ENCODE measurements around the gene THRB. TPM values are rescaled to one million over a fixed set of nuclear protein-coding genes. Genes with fewer than 3 reads are reported as not detected.

THRB gene
- polyA plus RNA-seq, 1 of the 3 experiments (the other 2 are of a cell fraction) = 0.02 TPM

- Histone ChIP-seq H3K4me2 (no peak overlapping the region), H3K36me3 (replicated peaks in 1 of 2; ENCODE audit: control insufficient read depth in 1 of 2, insufficient read depth in 2 of 2, low read length in 1 of 2) (no peaks in the 10 kb centered on the region), H3F3A (replicated peaks; ENCODE audit: insufficient read depth) (no peaks in the 10 kb centered on the region), H3K4me3 (ENCODE audit: low read depth in 2 of 2, low read length in 1 of 2) (no peak overlapping the region), H3K9me2 (no peaks in the 10 kb centered on the region), H3K79me2 (ENCODE audit: insufficient read depth) (no peaks in the 10 kb centered on the region), H2AFZ (ENCODE audit: low read depth) (no peak overlapping the region), H3K4me1 (ENCODE audit: control insufficient read depth in 1 of 2, insufficient read depth in 2 of 2, low read depth in 1 of 2, low read length in 1 of 2) (no peaks in the 10 kb centered on the region; a peak in 2 of 4 replicates), H4K20me1 (ENCODE audit: insufficient read depth) (no peaks in the 10 kb centered on the region), H3K9me3 (no peaks in the 10 kb centered on the region), H3K27me3 (ENCODE audit: insufficient read depth) (no peaks in the 10 kb centered on the region), H3K27ac (ENCODE audit: low read depth in 2 of 2, low read length in 1 of 2) (no peak overlapping the region), H3K9ac (no peak overlapping the region)
- TF ChIP-seq TEAD4 (IDR thresholded peaks at IDR 0.05; ENCODE audit: borderline replicate concordance, insufficient read depth) = no peak
- TF ChIP-seq SMC3 (IDR thresholded peaks at IDR 0.05; ENCODE audit: low read depth, low read length) = no peak
- TF ChIP-seq TCF12 (IDR thresholded peaks at IDR 0.05) = no peak
- no peak for TF ChIP-seq EP300 (IDR thresholded peaks at IDR 0.05; ENCODE audit: borderline replicate concordance in 1 of 2, low read depth in 1 of 2, low read length in 1 of 2)
- TF ChIP-seq NFIC (IDR thresholded peaks at IDR 0.05; ENCODE audit: borderline replicate concordance) = no peak
- TF ChIP-seq, protein P1, sequence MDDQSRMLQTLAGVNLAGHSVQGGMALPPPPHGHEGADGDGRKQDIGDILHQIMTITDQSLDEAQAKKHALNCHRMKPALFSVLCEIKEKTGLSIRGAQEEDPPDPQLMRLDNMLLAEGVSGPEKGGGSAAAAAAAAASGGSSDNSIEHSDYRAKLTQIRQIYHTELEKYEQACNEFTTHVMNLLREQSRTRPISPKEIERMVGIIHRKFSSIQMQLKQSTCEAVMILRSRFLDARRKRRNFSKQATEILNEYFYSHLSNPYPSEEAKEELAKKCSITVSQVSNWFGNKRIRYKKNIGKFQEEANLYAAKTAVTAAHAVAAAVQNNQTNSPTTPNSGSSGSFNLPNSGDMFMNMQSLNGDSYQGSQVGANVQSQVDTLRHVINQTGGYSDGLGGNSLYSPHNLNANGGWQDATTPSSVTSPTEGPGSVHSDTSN (IDR thresholded peaks at IDR 0.05) = no peak
- no peak for TF ChIP-seq CTCF (IDR thresholded peaks at IDR 0.05)
- TF ChIP-seq ELF1 (IDR thresholded peaks at IDR 0.05) = no peak
- TF ChIP-seq GABPA (IDR thresholded peaks at IDR 0.05; ENCODE audit: low read depth) = no peak
- TF ChIP-seq FOSL2 (IDR thresholded peaks at IDR 0.05; ENCODE audit: borderline replicate concordance, low read depth) = no peak
- no peak for TF ChIP-seq FOXJ3 (CRISPR knock-in tag; IDR thresholded peaks at IDR 0.05)
- no peak for TF ChIP-seq IRF3 (IDR thresholded peaks at IDR 0.05; ENCODE audit: low read depth, low read length)
- TF ChIP-seq RXRA (IDR thresholded peaks at IDR 0.05; ENCODE audit: borderline replicate concordance, low read depth) = no peak
- TF ChIP-seq MXI1 (IDR thresholded peaks at IDR 0.05; ENCODE audit: low read depth, low read length) = no peak
- TF ChIP-seq NRF1 (IDR thresholded peaks at IDR 0.05; ENCODE audit: low read depth, low read length) = no peak
- WGBS (ENCODE audit: low lambda C conversion rate) = 88% methylated on average over 2 of the region's 2 CpGs
- POLR2A ChIA-PET = no interaction called here
- no peak for DNase-seq
- CTCF ChIA-PET = no interaction called here
These were observed 13.2 kb upstream of the THRB start for GRCh38 chr3:24507776-24508422.
